Measurements from ENCODE around the gene TBC1D1. TPM values are rescaled to one million over a fixed set of nuclear protein-coding genes. Genes with fewer than 3 reads are reported as not detected.
A peak's percentile ranks its signal among the peaks of the same experiment; 100 is the strongest.

Gene TBC1D1
- polyA plus RNA-seq, 1 donor (not counting 4 experiments of a cell fraction or from before 2014, with no cell fraction given), result 32.5 TPM

DNA sequence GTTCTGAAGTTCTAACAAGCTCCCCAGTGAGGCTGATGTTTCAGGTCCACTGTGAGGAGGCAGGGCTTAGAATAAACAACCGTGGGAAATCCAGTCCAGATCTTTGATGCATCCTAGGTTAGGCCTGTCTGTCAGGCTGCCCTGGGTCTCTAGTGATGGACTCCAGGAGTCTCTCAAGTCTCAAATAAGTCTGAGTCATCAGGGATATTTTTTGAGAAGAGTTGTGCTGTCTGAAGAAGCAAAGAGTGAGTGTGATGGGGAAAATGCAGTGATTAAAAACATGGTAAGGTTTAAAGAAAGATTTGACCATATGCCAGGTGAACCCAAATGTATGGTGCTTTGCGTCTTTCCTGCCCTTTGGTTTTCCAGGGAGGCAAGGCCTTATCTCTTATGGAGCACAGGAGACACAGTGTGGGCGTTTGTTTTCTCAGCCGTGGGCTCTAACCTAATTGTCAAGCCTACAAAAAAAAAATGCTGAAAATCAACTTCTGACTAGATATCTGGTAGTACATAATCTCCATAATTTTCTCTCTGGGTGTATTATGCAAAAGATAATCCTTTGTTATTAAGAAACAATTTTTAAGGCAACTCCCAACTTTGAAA, 170.0 kb downstream of the TBC1D1 start:
- no peak for FAIRE-seq
- no peak overlapping the region for H3K4me3 ChIP-seq (ENCODE audit: control insufficient read depth in 2 of 3, extremely low read depth in 1 of 3, insufficient read depth in 2 of 3, low read depth in 1 of 3, low read length in 3 of 3)
- no peak overlapping the region for H3K4me2 ChIP-seq (ENCODE audit: control insufficient read depth, extremely low read depth, insufficient read depth, low read depth, low read length)

DNA sequence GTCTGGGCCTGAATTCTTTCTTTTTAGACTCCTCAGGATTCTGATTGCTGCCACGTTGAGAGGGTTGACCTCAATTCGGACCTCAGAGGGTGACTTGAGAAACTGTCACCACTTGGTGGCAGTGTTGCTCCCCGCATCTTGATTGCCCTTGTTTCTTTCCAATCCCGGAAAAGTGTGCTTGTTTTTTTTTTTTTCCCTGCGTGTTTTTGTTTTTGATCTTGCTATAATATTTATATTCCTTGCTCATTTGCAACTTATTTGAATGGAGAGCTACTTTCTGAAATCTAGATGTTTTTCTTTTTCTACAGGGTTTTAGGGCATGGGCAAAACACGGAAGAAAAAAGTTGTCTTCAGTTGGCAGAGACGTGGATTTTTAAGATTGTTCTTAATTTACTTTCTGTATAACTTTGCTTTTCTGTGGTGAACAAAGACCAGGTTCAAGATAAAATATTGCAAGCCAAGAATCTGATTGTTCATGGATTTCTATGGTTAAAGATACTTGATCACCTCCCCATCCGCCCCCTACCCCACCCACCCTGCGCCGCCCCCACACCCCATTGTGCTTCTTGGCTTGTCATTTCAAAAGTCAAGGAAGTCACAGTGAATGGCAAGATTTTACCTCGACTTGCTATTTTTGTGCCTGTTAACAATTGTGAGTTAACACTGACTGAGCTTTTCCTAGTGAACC, 171.3 kb downstream of the TBC1D1 start:
- H3K4me2 ChIP-seq (ENCODE audit: control insufficient read depth, extremely low read depth, insufficient read depth, low read depth, low read length), result peak overlapping the region; percentile 78
- peak; percentile 95 for FAIRE-seq

More for the DNA sequence above, 170.0 kb downstream of the TBC1D1 start:
- H3K79me2 ChIP-seq (ENCODE audit: control insufficient read depth, insufficient read depth, low read length), result no peaks in the 10 kb centered on the region
- no peak for DNase-seq (ENCODE audit: low read depth, low spot score)
- no peak overlapping the region for H2AFZ ChIP-seq (ENCODE audit: control insufficient read depth, low read length)
- TF ChIP-seq EZH2 (IDR thresholded peaks at IDR 0.05; ENCODE audit: low read length) (no peak), CTCF (optimal IDR thresholded peaks at IDR 0.05 in 1 of 3, IDR thresholded peaks at IDR 0.05 in 1 of 3, conservative IDR thresholded peaks at IDR 0.05 in 1 of 3; ENCODE audit: extremely low read depth in 1 of 3, insufficient read depth in 2 of 3, low read length in 3 of 3) (no peak)
- no peak overlapping the region for H3K27ac ChIP-seq (ENCODE audit: control insufficient read depth, insufficient read depth, low read length)
- no peaks in the 10 kb centered on the region for H4K20me1 ChIP-seq (ENCODE audit: control insufficient read depth, extremely low read depth, insufficient read depth, low read length)
- H3K36me3 ChIP-seq (ENCODE audit: control insufficient read depth in 2 of 2, extremely low read depth in 1 of 2, insufficient read depth in 2 of 2, low read length in 2 of 2), result peaks cover 1 to 7% of the 10 kb centered on the region in 2 experiments
- no peaks in the 10 kb centered on the region for H3K27me3 ChIP-seq (ENCODE audit: control insufficient read depth, extremely low read depth, insufficient read depth, low read length)
- H3K4me1 ChIP-seq (ENCODE audit: control insufficient read depth, extremely low read depth, insufficient read depth, low read length), result no peaks in the 10 kb centered on the region
- H3K9me1 ChIP-seq (ENCODE audit: control insufficient read depth, extremely low read depth, insufficient read depth, low read length), result no peaks in the 10 kb centered on the region
- dilution Hi-C loops (cut with MboI; ENCODE audit: extremely low pct_ligation_motif_present, low sequenced_read_pairs), result no loop called here
- no peaks in the 10 kb centered on the region for H3K9me3 ChIP-seq (ENCODE audit: control insufficient read depth, low read depth, low read length)
- no peak overlapping the region for H3K9ac ChIP-seq (ENCODE audit: control insufficient read depth, extremely low read depth, insufficient read depth, low read length)

More for the DNA sequence above, 171.3 kb downstream of the TBC1D1 start:
- dilution Hi-C loops (cut with MboI; ENCODE audit: extremely low pct_ligation_motif_present, low sequenced_read_pairs), result no loop called here
- TF ChIP-seq CTCF (optimal IDR thresholded peaks at IDR 0.05 in 1 of 3, IDR thresholded peaks at IDR 0.05 in 1 of 3, conservative IDR thresholded peaks at IDR 0.05 in 1 of 3; ENCODE audit: extremely low read depth in 1 of 3, insufficient read depth in 2 of 3, low read length in 3 of 3) (peak; percentile 79 to 88 (median 81)), EZH2 (IDR thresholded peaks at IDR 0.05; ENCODE audit: low read length) (no peak)
- peak overlapping the region; percentile 64 for H2AFZ ChIP-seq (ENCODE audit: control insufficient read depth, low read length)
- H3K4me3 ChIP-seq (ENCODE audit: control insufficient read depth in 2 of 3, extremely low read depth in 1 of 3, insufficient read depth in 2 of 3, low read depth in 1 of 3, low read length in 3 of 3), result peak overlapping the region in 2 of 3 experiments; percentile 42 to 51
- H3K9ac ChIP-seq (ENCODE audit: control insufficient read depth, extremely low read depth, insufficient read depth, low read length), result peak overlapping the region; percentile 57
- no peaks in the 10 kb centered on the region for H4K20me1 ChIP-seq (ENCODE audit: control insufficient read depth, extremely low read depth, insufficient read depth, low read length)
- no peaks in the 10 kb centered on the region for H3K4me1 ChIP-seq (ENCODE audit: control insufficient read depth, extremely low read depth, insufficient read depth, low read length)
- H3K27me3 ChIP-seq (ENCODE audit: control insufficient read depth, extremely low read depth, insufficient read depth, low read length), result no peaks in the 10 kb centered on the region
- H3K36me3 ChIP-seq (ENCODE audit: control insufficient read depth in 2 of 2, extremely low read depth in 1 of 2, insufficient read depth in 2 of 2, low read length in 2 of 2), result peaks cover under 1 to 7% of the 10 kb centered on the region in 2 experiments
- H3K9me1 ChIP-seq (ENCODE audit: control insufficient read depth, extremely low read depth, insufficient read depth, low read length), result no peaks in the 10 kb centered on the region
- peak overlapping the region; percentile 53 for H3K27ac ChIP-seq (ENCODE audit: control insufficient read depth, insufficient read depth, low read length)
- no peaks in the 10 kb centered on the region for H3K9me3 ChIP-seq (ENCODE audit: control insufficient read depth, low read depth, low read length)
- no peak for DNase-seq (ENCODE audit: low read depth, low spot score)
- no peaks in the 10 kb centered on the region for H3K79me2 ChIP-seq (ENCODE audit: control insufficient read depth, insufficient read depth, low read length)

All from keratinocyte (primary cell).